ENCODE data around the gene DARS2. TPM values are rescaled to one million over a fixed set of nuclear protein-coding genes. Genes with fewer than 3 reads are reported as not detected.

DARS2 gene
- total and polyA plus RNA-seq, 2 donors (not counting 1 experiment from before 2014, with no cell fraction given): 4.5 to 17.3 TPM

- no peak overlapping the region for H3K9ac ChIP-seq (ENCODE audit: low read length)
- CTCF ChIA-PET: interaction anchor here (1.4 kb wide), 1 partner anchor 616 kb away, joined by 3 read pairs; no protein-coding TSS in a partner anchor
- no peaks in the 10 kb centered on the region for H3K27me3 Mint-ChIP-seq
- no peaks in the 10 kb centered on the region for H4K20me1 ChIP-seq (ENCODE audit: control insufficient read depth, insufficient read depth, low read length, poor library complexity, severe bottlenecking)
- TF ChIP-seq EZH2 (IDR thresholded peaks at IDR 0.05; ENCODE audit: borderline replicate concordance, insufficient read depth, low read depth, low read length, poor library complexity, severe bottlenecking) (no peak), CTCF (IDR thresholded peaks at IDR 0.05) (no peak)
- no peaks in the 10 kb centered on the region for H3K9me3 Mint-ChIP-seq (ENCODE audit: insufficient read depth)
- peaks cover 4 to 5% of the 10 kb centered on the region in 2 donors for H3K4me1 ChIP-seq (ENCODE audit: control insufficient read depth in 2 of 2, insufficient read depth in 2 of 2, low read length in 2 of 2)
- no peaks in the 10 kb centered on the region for H3K9me3 ChIP-seq (ENCODE audit: control extremely low read depth in 1 of 3, control insufficient read depth in 2 of 3, insufficient read depth in 1 of 3, low read length in 2 of 3)
- H3K36me3 ChIP-seq (replicated peaks in 1 of 2; ENCODE audit: control extremely low read depth in 1 of 2, control insufficient read depth in 1 of 2, extremely low read depth in 1 of 2, insufficient read depth in 2 of 2, low read length in 1 of 2): peaks cover 6 to 7% of the 10 kb centered on the region in 2 experiments
- POLR2A ChIA-PET: no interaction called here
- no peak overlapping the region for H2AFZ ChIP-seq (ENCODE audit: insufficient read depth, low read depth, low read length, poor library complexity, severe bottlenecking)
- peaks cover 66% of the 10 kb centered on the region for H3K79me2 ChIP-seq (ENCODE audit: control insufficient read depth, insufficient read depth, low read length)
- no peak for ATAC-seq (ENCODE audit: low read depth)
- H3K4me2 ChIP-seq (replicated peaks; ENCODE audit: low read depth, low read length, poor library complexity, severe bottlenecking): no peak overlapping the region
- no peak overlapping the region for H3K27ac ChIP-seq (ENCODE audit: low read length in 2 of 2)
- H3K4me3 ChIP-seq (ENCODE audit: control extremely low read depth in 1 of 5, extremely low read depth in 1 of 5, insufficient read depth in 1 of 5, low read depth in 2 of 5, low read length in 4 of 5): no peak overlapping the region
- H3K4me3 Mint-ChIP-seq: no peak overlapping the region
- H3K27ac Mint-ChIP-seq: no peak overlapping the region
- WGBS (ENCODE audit: insufficient coverage): 67% methylated on average over 1 of the region's 1 CpG
- DNase-seq: no peak
- no peaks in the 10 kb centered on the region for H3K27me3 ChIP-seq (replicated peaks in 1 of 4; ENCODE audit: control extremely low read depth in 1 of 4, control insufficient read depth in 3 of 4, insufficient read depth in 4 of 4, low read length in 3 of 4)
- peaks cover 13% of the 10 kb centered on the region for H3K4me1 Mint-ChIP-seq
- intact Hi-C loops (cut with micrococcal nuclease): no loop called here
These were observed 6.0 kb upstream of the DARS2 start for GRCh38 chr1:173818459-173818858.

DNA sequence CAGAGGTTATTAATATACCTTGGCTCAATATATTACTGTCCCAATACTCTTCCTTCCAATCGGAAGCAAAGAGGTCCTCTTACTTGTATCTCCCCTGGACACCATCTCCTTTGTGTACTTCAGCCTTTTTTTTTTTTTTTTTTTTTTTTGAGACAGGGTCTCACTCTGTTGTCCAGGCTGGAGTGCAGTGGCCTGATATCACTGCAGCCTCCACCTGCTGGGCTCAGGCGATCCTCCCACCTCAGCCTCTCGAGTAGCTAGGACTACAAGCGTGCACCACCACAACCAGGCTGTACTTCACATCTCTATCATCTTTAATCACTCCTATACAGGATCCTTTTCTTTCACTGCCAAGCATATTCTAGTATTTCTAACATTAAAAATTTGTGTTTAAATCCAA is 2.8 kb upstream of the DARS2 start:
- H3K4me1 ChIP-seq (ENCODE audit: control insufficient read depth in 2 of 2, insufficient read depth in 2 of 2, low read length in 2 of 2): peaks cover 8 to 18% of the 10 kb centered on the region in 2 donors
- H3K4me3 Mint-ChIP-seq: no peak overlapping the region
- H3K4me1 Mint-ChIP-seq: peaks cover 21% of the 10 kb centered on the region
- H3K4me3 ChIP-seq (ENCODE audit: control extremely low read depth in 1 of 5, extremely low read depth in 1 of 5, insufficient read depth in 1 of 5, low read depth in 2 of 5, low read length in 4 of 5): no peak overlapping the region
- H3K27ac ChIP-seq (ENCODE audit: low read length in 2 of 2): no peak overlapping the region
- H2AFZ ChIP-seq (ENCODE audit: insufficient read depth, low read depth, low read length, poor library complexity, severe bottlenecking): no peak overlapping the region
- POLR2A ChIA-PET: no interaction called here
- H4K20me1 ChIP-seq (ENCODE audit: control insufficient read depth, insufficient read depth, low read length, poor library complexity, severe bottlenecking): no peaks in the 10 kb centered on the region
- 100% methylated on average over 2 of the region's 4 CpGs for WGBS (ENCODE audit: insufficient coverage)
- no peaks in the 10 kb centered on the region for H3K27me3 Mint-ChIP-seq
- intact Hi-C loops (cut with micrococcal nuclease): no loop called here
- DNase-seq (no peak), ATAC-seq (ENCODE audit: low read depth) (no peak)
- H3K4me2 ChIP-seq (replicated peaks; ENCODE audit: low read depth, low read length, poor library complexity, severe bottlenecking): no peak overlapping the region
- peaks cover 7% of the 10 kb centered on the region in 2 experiments for H3K36me3 ChIP-seq (replicated peaks in 1 of 2; ENCODE audit: control extremely low read depth in 1 of 2, control insufficient read depth in 1 of 2, extremely low read depth in 1 of 2, insufficient read depth in 2 of 2, low read length in 1 of 2)
- CTCF ChIA-PET: no interaction called here
- H3K27ac Mint-ChIP-seq: no peak overlapping the region
- no peaks in the 10 kb centered on the region for H3K9me3 ChIP-seq (ENCODE audit: control extremely low read depth in 1 of 3, control insufficient read depth in 2 of 3, insufficient read depth in 1 of 3, low read length in 2 of 3)
- H3K79me2 ChIP-seq (ENCODE audit: control insufficient read depth, insufficient read depth, low read length): peaks cover 60% of the 10 kb centered on the region
- no peak overlapping the region for H3K9ac ChIP-seq (ENCODE audit: low read length)
- no peaks in the 10 kb centered on the region for H3K9me3 Mint-ChIP-seq (ENCODE audit: insufficient read depth)
- TF ChIP-seq CTCF (IDR thresholded peaks at IDR 0.05) (no peak), EZH2 (IDR thresholded peaks at IDR 0.05; ENCODE audit: borderline replicate concordance, insufficient read depth, low read depth, low read length, poor library complexity, severe bottlenecking) (no peak)
- no peaks in the 10 kb centered on the region for H3K27me3 ChIP-seq (replicated peaks in 1 of 4; ENCODE audit: control extremely low read depth in 1 of 4, control insufficient read depth in 3 of 4, insufficient read depth in 4 of 4, low read length in 3 of 4)

Measured in B cell (primary cell).